RKO (cell line): Measurements from ENCODE around the gene PRR13.
A peak's percentile ranks its signal among the peaks of the same experiment; 100 is the strongest.
"Not testable (repeated sequence)": the region's sequence is repeated elsewhere in the genome, so short reads cannot be mapped to it uniquely, and the experiment has no call there.

ENCODE experiments used
- DNase-seq: peaks from one replicate; pipeline ENCODE4 v3.0.0-alpha.2; 2016; ENCODE audit warnings: low spot score

PRR13 gene

GRCh38 chr12:53441040-53441833 lies at the start of gene PRR13:
Gene PRR13 (plus strand): TSS chr12:53441734. CDS start chr12:53442715, 981 bp downstream.
- peak; percentile 100 for DNase-seq

- DNase-seq: no peak
These were observed 41.6 kb upstream of the PRR13 start for GRCh38 chr12:53399896-53400295.

GRCh38 chr12:53402351-53402750 lies 39.2 kb upstream of the PRR13 start:
- DNase-seq: not testable (repeated sequence)

GRCh38 chr12:53402871-53403270 lies 38.7 kb upstream of the PRR13 start:
- no peak for DNase-seq

GRCh38 chr12:53410951-53411350 lies 30.6 kb upstream of the PRR13 start:
- no peak for DNase-seq

GRCh38 chr12:53413485-53414204 lies 27.9 kb upstream of the PRR13 start:
- DNase-seq: no peak

- DNase-seq: no peak
These were observed 26.6 kb upstream of the PRR13 start for GRCh38 chr12:53414756-53415417.

- DNase-seq: not testable (repeated sequence)
These were observed 25.7 kb upstream of the PRR13 start for GRCh38 chr12:53415752-53416389.

GRCh38 chr12:53417291-53417816 lies 24.2 kb upstream of the PRR13 start:
- DNase-seq: not testable (repeated sequence)

GRCh38 chr12:53418221-53418620 lies 23.3 kb upstream of the PRR13 start:
- DNase-seq: no peak

GRCh38 chr12:53419756-53420155 lies 21.8 kb upstream of the PRR13 start:
- DNase-seq: no peak

- not testable (repeated sequence) for DNase-seq
These were observed 19.3 kb upstream of the PRR13 start for GRCh38 chr12:53422247-53422646.

- no peak for DNase-seq
These were observed 17.9 kb upstream of the PRR13 start, which contains the start of gene AMHR2 for GRCh38 chr12:53423597-53423996. Gene AMHR2 (plus strand): TSS chr12:53423855. CDS start chr12:53423935, 80 bp downstream.

GRCh38 chr12:53424626-53425514 lies 16.7 kb upstream of the PRR13 start:
- DNase-seq: no peak

- DNase-seq: no peak
These were observed 15.9 kb upstream of the PRR13 start for GRCh38 chr12:53425515-53426150.

- DNase-seq: peak; percentile 97
These were observed 13.5 kb upstream of the PRR13 start for GRCh38 chr12:53427905-53428594.

- no peak for DNase-seq
These were observed 12.8 kb upstream of the PRR13 start for GRCh38 chr12:53428741-53429140.

- no peak for DNase-seq
These were observed 11.4 kb upstream of the PRR13 start for GRCh38 chr12:53430116-53430515.

- no peak for DNase-seq
These were observed 10.3 kb upstream of the PRR13 start for GRCh38 chr12:53431187-53431586.

- DNase-seq: not testable (repeated sequence)
These were observed 6.2 kb upstream of the PRR13 start for GRCh38 chr12:53435326-53435725.
